KOPT-K1 (cell line): ENCODE measurements around the gene KMT2C.

Experiments
- H3K27ac ChIP-seq: fragments of 200-600 bp; sonication (generic); 2 replicates; pipeline ENCODE4 v1.5.1; 2016; ENCODE audit warnings: antibody characterized with exemption, mild to moderate bottlenecking, low read depth, low read length; ENCODE audit not compliant: poor library complexity, severe bottlenecking
- H3K36me3 ChIP-seq: fragments of 200-600 bp; sonication (generic); 2 replicates; pipeline ENCODE4 v1.5.1; 2017; ENCODE audit warnings: antibody characterized with exemption, mild to moderate bottlenecking, low read length, moderate library complexity; ENCODE audit not compliant: insufficient read depth
- H3K9me3 ChIP-seq: fragments of 200-600 bp; sonication (generic); 2 replicates; pipeline ENCODE4 v1.5.1; 2017; ENCODE audit warnings: antibody characterized with exemption, low read length, mild to moderate bottlenecking; ENCODE audit not compliant: insufficient read depth, poor library complexity, severe bottlenecking

The KMT2C gene

GRCh38 chr7:152203095-152203494 is 232.7 kb downstream of the KMT2C start:
- Histone ChIP-seq H3K9me3 (no peaks in the 10 kb centered on the region), H3K36me3 (peaks cover 73% of the 10 kb centered on the region), H3K27ac (no peak overlapping the region)

DNA sequence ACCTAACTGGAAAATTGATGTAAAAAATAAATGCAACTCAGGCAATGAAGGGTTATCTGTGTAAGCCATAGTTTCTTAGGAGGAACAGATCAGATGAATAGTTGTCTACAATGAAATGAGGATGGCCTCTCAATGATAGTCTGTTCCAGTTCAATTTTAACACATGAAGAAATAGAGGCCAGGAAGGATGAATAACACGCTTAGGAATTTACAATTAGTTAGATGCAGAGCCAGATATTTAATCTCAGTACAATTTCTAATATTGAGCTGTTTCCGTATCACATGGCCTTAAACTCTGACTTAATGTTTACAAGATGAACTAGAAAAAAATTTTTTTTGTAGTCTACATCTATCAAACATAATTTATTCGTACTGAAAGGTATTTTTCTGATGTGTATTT is 233.7 kb downstream of the KMT2C start:
- Histone ChIP-seq H3K36me3 (peaks cover 79% of the 10 kb centered on the region), H3K27ac (no peak overlapping the region), H3K9me3 (no peaks in the 10 kb centered on the region)

GRCh38 chr7:152200395-152200794 is 235.4 kb downstream of the KMT2C start:
- H3K36me3 ChIP-seq = peaks cover 88% of the 10 kb centered on the region
- H3K27ac ChIP-seq = no peak overlapping the region

GRCh38 chr7:152196391-152196790 is 239.4 kb downstream of the KMT2C start:
- Histone ChIP-seq H3K36me3 (peaks cover 91% of the 10 kb centered on the region), H3K27ac (no peak overlapping the region), H3K9me3 (no peaks in the 10 kb centered on the region)

More at GRCh38 chr7:152200395-152200794, 235.4 kb downstream of the KMT2C start:
- no peaks in the 10 kb centered on the region for H3K9me3 ChIP-seq

DNA sequence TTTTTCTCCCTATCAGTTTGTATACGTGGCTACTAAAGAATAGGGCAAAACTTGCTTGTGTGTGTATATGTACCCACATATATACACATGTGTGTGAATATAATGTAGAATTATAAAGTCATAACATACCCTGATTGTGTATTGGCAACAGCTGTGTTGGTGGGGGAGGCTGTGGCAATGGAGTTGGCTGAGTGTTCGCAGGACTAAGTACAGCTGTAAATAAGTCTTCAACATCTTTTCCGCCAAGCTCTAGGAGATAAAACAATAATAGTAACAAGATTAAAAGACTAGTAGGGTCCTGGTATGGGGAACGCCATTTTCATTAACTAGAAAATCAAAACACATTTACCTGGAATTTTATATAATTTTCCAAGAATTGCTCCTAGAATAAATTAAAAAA is 241.9 kb downstream of the KMT2C start:
- peaks cover 91% of the 10 kb centered on the region for H3K36me3 ChIP-seq
- H3K27ac ChIP-seq = no peak overlapping the region
- no peaks in the 10 kb centered on the region for H3K9me3 ChIP-seq

- Histone ChIP-seq H3K9me3 (no peaks in the 10 kb centered on the region), H3K36me3 (peaks cover 98% of the 10 kb centered on the region), H3K27ac (no peak overlapping the region)
These were observed 246.7 kb downstream of the KMT2C start for GRCh38 chr7:152189061-152189460.

DNA sequence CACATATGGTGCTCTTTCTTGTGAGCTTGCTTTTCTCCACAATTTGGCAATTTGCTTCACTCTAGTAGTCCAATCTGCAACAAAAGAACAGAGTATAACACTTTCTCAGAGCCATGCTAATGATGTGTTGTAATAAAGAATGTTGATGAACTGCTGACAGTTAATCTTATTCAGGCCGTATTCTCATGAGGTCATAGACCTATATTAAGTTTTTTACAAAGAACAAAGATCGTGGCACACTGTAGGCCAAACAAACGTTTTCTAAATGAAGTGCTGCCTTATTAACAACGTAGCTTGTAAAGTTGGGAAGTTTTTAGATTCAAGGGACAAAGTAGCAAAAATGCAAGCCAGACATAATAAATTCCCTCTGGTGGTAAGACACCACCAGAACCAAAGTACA is 250.2 kb downstream of the KMT2C start:
- H3K36me3 ChIP-seq = peaks cover 93% of the 10 kb centered on the region
- no peak overlapping the region for H3K27ac ChIP-seq
- H3K9me3 ChIP-seq = no peaks in the 10 kb centered on the region

- H3K36me3 ChIP-seq = peaks cover 94% of the 10 kb centered on the region
- no peak overlapping the region for H3K27ac ChIP-seq
- no peaks in the 10 kb centered on the region for H3K9me3 ChIP-seq
These were observed 255.2 kb downstream of the KMT2C start for GRCh38 chr7:152180587-152180986.

GRCh38 chr7:152180048-152180447 is 255.8 kb downstream of the KMT2C start:
- peaks cover 94% of the 10 kb centered on the region for H3K36me3 ChIP-seq
- H3K27ac ChIP-seq = no peak overlapping the region
- no peaks in the 10 kb centered on the region for H3K9me3 ChIP-seq

DNA sequence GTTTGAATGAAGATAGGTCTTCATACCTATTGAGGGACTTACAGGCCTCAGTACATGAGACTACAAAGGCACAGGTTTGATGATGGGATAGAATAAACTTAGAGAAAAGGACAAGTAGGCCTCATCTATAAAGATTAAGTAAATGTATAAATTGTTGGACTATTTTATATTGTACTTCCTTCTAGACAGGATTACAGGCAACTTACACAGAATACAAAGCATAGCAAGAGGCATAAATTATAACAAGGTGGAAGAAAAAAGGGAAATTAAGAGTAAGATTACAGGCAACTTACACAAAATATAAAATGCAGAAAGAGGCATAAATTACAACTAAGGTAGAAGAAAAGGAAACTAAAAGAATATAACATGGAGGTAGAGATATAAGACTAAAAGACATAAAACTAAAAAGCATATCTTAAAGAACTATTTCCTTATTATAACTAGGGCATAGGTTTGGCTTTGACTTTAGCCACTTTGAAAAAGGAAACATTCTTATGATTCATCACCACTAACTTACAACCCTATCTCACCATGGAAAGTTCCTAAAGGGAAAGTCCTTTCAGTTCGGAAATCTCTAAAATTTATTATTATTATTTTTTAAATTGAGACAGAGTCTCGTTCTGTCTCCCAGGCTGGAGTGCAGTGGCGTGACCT is 257.3 kb downstream of the KMT2C start:
- no peak overlapping the region for H3K27ac ChIP-seq
- peaks cover 91% of the 10 kb centered on the region for H3K36me3 ChIP-seq
- H3K9me3 ChIP-seq = no peaks in the 10 kb centered on the region

DNA sequence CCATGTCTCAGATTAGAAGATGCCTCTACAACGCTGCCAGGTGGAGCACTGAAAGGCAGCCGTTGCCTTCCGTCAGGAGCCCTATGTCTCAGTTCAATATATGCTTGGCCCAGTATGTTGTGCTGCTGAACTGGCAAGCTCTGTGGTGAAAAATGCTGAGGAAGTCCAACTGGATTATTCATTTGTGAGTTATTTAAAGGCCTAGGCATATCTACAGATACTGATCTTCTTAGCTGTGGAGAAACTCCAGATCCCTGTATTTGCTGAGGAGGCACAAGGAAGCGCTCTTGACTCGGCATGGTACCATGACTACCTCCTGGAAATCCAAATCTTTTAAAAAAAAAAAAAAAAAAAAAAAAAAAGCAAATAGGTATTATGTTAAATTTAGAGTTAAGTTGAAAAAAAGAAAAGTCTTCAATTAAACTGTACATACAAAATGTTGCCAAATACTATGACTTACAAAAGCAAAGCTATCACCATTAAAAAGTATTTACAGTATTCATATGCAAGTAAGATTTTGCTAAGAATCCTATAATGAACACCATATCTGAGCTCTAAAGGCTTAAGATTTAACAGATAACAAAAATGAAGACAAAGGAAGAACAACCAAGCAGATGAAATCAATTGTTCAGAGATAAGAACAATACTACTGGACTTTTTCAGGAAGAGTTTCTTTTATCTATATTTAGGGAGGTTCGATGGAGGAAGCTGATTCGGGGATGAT is 258.0 kb downstream of the KMT2C start:
- Histone ChIP-seq H3K36me3 (peaks cover 91% of the 10 kb centered on the region), H3K27ac (no peak overlapping the region), H3K9me3 (no peaks in the 10 kb centered on the region)

- no peaks in the 10 kb centered on the region for H3K9me3 ChIP-seq
- H3K27ac ChIP-seq = no peak overlapping the region
- peaks cover 90% of the 10 kb centered on the region for H3K36me3 ChIP-seq
These were observed 259.0 kb downstream of the KMT2C start for GRCh38 chr7:152176797-152177196.

GRCh38 chr7:152173372-152174070 is 262.3 kb downstream of the KMT2C start:
- H3K27ac ChIP-seq = no peak overlapping the region
- H3K36me3 ChIP-seq = peaks cover 88% of the 10 kb centered on the region
- no peaks in the 10 kb centered on the region for H3K9me3 ChIP-seq

GRCh38 chr7:152162287-152162686 is 273.5 kb downstream of the KMT2C start:
- H3K27ac ChIP-seq = no peak overlapping the region
- no peaks in the 10 kb centered on the region for H3K9me3 ChIP-seq
- H3K36me3 ChIP-seq = peaks cover 93% of the 10 kb centered on the region

- Histone ChIP-seq H3K36me3 (peaks cover 93% of the 10 kb centered on the region), H3K27ac (no peak overlapping the region)
These were observed 274.6 kb downstream of the KMT2C start for GRCh38 chr7:152161171-152161570.

More at GRCh38 chr7:152161171-152161570, 274.6 kb downstream of the KMT2C start:
- H3K9me3 ChIP-seq = no peaks in the 10 kb centered on the region
